Stimulated activated CD4-positive, alpha-beta T cell treated with anti-CD3 and anti-CD28 coated beads, Interleukin-4, amount 100 ng/mL, for 48 hours (primary cell): Measurements from ENCODE around the gene PRR15.
"Not testable (repeated sequence)": the region's sequence is repeated elsewhere in the genome, so short reads cannot be mapped to it uniquely, and the experiment has no call there.

Experiments used
- DNase-seq, 2 donors: peaks; one replicate each; pipeline ENCODE4 v3.0.0-alpha.2; 2020; ENCODE audit warnings: low read depth in 2 of 2

Gene PRR15

GRCh38 chr7:29563590-29564495 lies at the start of gene PRR15:
PRR15 (plus strand) TSS chr7:29563835; CDS start chr7:29566330, 2,495 bp downstream.
- DNase-seq = no peak

- DNase-seq = no peak
Observed at GRCh38 chr7:29516491-29516890, 47.1 kb upstream of the PRR15 start.

- DNase-seq = no peak
Observed at GRCh38 chr7:29518616-29519015, 45.0 kb upstream of the PRR15 start.

GRCh38 chr7:29523728-29524127 lies 39.9 kb upstream of the PRR15 start:
- DNase-seq = no peak

GRCh38 chr7:29527505-29528108 lies 36.0 kb upstream of the PRR15 start:
- no peak for DNase-seq

- DNase-seq = not testable (repeated sequence)
Observed at GRCh38 chr7:29528526-29528925, 35.1 kb upstream of the PRR15 start.

- DNase-seq = no peak
Observed at GRCh38 chr7:29538389-29538788, 25.2 kb upstream of the PRR15 start.

GRCh38 chr7:29539471-29539870 lies 24.2 kb upstream of the PRR15 start:
- no peak for DNase-seq

- DNase-seq = no peak
Observed at GRCh38 chr7:29547421-29547820, 16.2 kb upstream of the PRR15 start.

GRCh38 chr7:29548823-29549222 lies 14.8 kb upstream of the PRR15 start:
- no peak for DNase-seq

GRCh38 chr7:29552392-29552791 lies 11.2 kb upstream of the PRR15 start:
- DNase-seq = no peak

GRCh38 chr7:29555061-29555460 lies 8.6 kb upstream of the PRR15 start:
- no peak for DNase-seq

- DNase-seq = no peak
Observed at GRCh38 chr7:29556405-29557195, 7.0 kb upstream of the PRR15 start.

- DNase-seq = no peak
Observed at GRCh38 chr7:29557954-29558353, 5.7 kb upstream of the PRR15 start.

- DNase-seq = no peak
Observed at GRCh38 chr7:29561271-29561670, 2.4 kb upstream of the PRR15 start.

- DNase-seq = no peak
Observed at GRCh38 chr7:29562307-29562706, 1.3 kb upstream of the PRR15 start.

GRCh38 chr7:29564496-29565223 lies 1.0 kb downstream of the PRR15 start:
- no peak for DNase-seq

- DNase-seq = no peak
Observed at GRCh38 chr7:29565224-29565630, 1.6 kb downstream of the PRR15 start.

GRCh38 chr7:29565634-29565981 lies 2.0 kb downstream of the PRR15 start:
- no peak for DNase-seq

- no peak for DNase-seq
Observed at GRCh38 chr7:29565982-29566746, 2.5 kb downstream of the PRR15 start.

- no peak for DNase-seq
Observed at GRCh38 chr7:29567174-29567573, 3.5 kb downstream of the PRR15 start.
